GM18520 (cell line): Measurements from ENCODE around the gene MLN.

ENCODE experiments used
- ATAC-seq: cut with Tn5 transposase; IDR thresholded peaks from one replicate; pipeline ENCODE4 v1.9.1; 2021; ENCODE audit not compliant: unreplicated experiment

The MLN gene

DNA sequence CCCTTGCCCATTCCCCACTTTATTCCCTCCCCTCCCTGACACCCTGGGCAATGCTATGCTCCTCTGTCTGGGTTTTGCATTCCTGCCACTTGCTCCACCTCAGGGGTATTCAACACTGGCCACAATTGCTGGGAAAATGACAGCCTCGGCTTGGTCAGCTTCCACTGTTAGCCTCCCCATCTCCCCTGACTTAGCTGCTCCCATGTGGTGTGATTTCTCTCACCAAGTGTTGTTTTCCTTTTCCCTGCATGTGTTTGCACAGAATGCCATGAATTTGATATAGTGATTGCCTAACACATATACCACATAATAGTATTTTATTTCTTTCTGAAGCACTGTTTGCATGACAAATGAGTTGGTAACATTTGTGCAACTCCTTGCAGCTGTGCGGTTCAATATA lies 13.4 kb downstream of the MLN start:
- ATAC-seq, result no peak

- ATAC-seq, result no peak
Measured at GRCh38 chr6:33789550-33789895, 14.3 kb downstream of the MLN start.

DNA sequence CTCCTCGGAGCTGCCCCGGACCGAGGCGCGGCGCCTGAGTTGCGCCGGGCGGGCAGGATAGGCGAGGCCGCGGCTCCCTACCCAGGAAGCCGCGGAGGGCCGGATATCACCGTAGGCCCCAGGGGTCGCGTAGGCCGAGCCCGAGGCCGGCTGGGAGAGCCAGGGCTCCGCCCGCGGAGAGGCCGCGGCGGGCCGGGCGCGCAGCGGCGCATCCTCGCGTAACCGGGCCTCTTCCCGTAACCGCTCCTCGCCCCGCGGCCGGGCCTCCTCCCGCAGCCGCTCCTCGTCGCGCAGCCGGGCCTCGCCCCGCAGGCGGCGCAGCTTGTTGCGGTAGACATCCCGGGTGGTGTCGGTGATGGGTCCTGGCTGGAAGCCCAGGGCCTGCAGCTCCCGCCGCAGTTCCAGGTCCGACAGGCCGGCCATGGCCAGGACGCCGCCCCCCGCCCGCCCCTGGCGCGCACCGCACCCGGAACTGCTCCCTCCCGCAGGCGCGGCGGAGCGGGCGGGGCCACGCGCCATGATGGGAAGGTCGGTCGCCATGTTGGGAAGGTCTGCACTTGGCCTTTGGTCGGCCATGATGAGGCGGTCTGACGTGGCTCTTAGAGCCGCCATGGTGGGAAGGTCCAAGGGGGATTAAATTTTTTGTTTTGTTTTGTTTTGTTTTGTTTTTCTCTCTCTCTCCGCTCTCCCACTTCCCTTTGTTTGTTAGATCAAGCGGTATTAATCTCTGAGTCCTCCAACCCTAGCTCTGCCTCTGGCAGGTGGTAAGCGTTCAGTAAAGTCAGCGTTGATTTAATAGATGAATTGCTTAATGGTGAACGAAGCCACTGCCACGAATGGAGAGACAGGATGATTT lies 14.9 kb downstream of the MLN start, which contains the start of gene LEMD2:
Gene LEMD2, minus strand, starts transcription at position 437 of the 856 bp plus-strand sequence. Its CDS starts 14 bp downstream, at position 423.
- peak; percentile 77 for ATAC-seq

- ATAC-seq, result peak; percentile 21
Measured at GRCh38 chr6:33787954-33788693, 15.7 kb downstream of the MLN start.

- no peak for ATAC-seq
Measured at GRCh38 chr6:33787346-33787953, 16.4 kb downstream of the MLN start.

- no peak for ATAC-seq
Measured at GRCh38 chr6:33786736-33787135, 17.1 kb downstream of the MLN start.

GRCh38 chr6:33785778-33786177 lies 18.0 kb downstream of the MLN start:
- no peak for ATAC-seq

DNA sequence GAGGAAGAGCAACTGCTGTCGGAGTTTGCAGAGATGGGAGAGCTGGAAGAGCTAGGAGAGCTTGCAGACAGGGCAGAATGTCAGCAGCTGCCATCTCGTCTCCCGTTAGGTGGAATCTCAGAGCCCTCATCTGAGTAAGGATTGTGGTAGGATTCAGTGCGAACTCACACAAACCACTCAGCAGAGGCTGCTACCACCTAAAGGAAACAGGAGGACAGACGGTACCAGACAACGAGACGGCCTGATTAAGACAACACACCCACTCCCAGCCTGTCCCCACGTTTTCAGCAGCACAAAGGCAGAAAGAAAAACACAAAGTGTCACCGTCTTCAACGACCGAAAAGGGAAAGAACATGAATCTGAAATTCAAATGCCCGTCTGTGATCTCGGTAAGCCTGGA lies 19.0 kb downstream of the MLN start:
- no peak for ATAC-seq

DNA sequence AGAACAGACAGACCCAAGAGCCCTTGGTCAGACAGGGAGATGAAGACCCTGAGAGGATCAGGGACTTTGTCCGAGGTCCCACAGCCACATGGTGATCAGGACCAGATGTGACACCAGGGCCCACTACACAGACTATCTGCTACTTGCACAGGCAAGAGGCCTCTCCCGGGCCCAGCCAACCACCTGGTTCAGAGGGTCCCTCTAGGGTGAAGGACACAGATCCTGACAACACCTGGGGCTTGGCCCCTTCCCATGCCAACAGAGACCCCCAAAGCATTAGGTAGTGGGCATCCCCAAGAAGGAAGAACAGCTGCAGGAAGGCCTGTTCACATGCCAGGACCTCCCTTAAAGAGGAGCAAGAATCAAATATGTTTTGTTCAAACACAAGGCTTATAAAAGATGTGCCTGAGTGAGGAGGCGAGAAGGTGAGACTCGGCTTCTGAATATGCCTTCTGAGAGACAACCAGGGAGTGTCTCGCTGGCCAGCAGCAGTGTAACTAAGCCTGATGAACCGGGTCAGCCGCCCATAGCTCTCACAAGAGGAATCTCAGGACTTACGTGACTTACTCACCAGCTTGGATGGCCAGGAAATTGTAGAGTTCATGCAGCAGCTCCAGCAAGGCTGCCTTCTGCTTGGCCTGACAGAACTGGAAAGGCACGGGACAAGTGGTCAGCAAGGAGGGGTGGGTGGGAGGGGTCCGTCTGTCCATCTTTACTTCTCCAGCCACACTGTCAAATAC lies 19.9 kb downstream of the MLN start:
- ATAC-seq, result no peak

DNA sequence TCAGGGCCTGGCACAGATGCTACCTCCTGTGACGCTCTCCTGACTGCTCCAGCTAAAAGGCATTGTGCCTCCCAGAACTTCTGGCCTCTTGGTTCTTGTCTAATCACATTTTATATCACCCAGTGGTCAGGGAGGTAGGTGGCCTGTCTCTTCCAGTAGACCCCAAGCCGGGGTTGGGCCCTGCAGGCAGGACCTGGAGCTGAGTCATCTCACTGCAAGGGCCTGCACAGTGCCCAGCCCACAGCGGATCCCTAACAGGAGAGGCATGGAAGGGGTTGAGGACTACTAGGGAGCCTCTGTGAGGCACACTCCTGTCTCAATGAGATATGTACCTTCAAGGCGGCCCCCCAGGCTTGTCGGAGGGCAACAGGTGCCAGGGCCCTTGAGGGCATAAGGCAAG lies 21.2 kb downstream of the MLN start:
- no peak for ATAC-seq

- no peak for ATAC-seq
Measured at GRCh38 chr6:33781131-33781975, 22.4 kb downstream of the MLN start.

DNA sequence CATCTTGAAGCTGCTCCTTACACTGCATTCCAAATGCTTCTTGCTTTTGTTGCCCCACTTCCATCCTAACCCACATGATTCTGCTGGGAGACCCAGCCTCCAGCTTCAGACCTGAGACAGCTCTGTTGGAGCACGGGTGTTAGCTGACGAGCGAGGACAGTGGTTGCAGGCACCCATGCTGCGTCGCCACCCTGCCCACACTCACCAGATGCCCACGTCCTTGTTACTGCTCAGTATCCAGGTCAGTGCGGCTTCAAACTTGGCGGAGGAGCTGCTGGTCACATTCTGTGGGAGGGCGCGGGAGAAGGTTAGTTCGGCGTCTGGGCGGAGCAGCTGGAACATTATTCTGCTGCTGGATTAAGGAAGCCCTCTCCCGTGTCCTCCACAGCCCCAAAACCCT lies 23.9 kb downstream of the MLN start:
- no peak for ATAC-seq

GRCh38 chr6:33779290-33779689 lies 24.5 kb downstream of the MLN start:
- ATAC-seq, result no peak

DNA sequence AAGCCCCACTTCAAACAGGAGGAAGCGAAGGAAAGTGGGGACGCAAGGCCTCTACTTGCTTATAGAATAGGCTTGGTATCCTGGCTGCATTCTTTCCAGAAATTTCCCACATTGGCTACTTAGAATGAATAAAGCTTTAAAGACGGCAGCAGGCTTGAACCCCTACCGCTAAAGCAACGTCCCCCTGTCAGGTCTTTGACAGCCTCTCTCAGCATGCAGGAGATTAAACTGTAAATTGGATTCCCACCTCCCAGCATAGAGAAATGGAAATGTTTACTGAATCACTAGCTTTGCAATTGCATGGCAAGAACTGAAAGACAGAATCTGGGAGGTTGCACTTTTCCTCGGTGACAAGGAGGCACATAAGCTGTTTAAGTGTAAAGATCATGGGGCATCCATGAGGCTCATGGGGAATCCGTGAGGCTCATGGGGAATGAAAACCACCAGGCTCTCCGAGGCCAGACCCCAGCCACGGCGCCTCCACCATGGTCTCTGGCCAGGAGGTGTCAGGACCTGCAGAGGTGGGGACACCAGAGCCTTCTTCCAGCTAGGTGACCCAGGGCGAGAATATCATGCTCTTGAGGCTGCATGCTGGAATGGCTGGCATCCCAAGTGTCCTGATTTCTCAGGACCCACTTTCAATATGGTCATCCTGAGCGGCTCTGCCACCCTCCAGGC lies 25.2 kb downstream of the MLN start:
- ATAC-seq, result no peak

DNA sequence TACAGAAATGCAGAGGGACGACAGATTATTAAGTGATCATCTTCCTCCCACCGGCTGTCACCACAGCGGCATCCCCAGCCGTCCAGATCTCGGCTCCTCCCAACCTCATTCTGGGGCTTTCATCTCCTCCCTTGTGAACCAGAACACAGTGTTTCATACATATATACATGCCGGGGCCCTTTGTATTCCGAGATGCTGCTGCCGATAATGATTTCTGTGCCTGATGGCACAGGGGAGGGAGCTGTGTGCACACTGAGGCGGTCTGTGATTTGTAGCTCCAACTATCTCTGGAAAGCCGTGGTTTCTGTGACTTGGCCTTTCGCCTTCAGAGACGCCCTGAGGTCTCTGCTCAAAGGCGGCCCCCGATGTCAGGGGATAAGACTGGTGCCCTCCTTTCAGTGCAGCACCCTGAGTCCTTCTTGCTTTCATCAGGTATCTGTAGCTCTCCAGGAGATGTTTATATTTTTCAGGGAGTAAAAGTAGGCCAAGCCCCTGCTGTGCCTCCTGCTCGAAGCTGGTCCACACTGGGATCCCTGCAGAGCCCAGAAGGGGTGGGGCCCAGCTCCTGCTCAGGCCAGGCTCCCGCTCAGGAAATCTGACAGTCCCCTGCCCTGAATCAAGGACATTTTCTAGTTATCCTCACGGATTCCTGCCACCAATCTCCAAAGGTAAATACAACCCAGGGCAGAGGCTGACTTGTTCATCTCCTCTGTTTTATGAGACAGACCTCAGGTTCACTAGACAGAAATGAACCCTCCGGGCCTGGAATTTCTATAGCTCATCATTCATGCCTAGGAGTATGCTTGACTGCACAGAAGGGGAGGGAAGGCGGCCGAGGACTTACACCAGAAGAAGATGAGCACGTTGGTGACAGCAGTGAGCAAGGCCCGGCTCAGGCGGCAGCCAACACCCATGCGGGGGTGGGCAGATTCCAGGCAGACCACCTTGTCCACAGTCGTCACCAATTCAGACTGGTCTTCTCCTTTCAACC lies 26.1 kb downstream of the MLN start:
- ATAC-seq, result no peak

- ATAC-seq, result no peak
Measured at GRCh38 chr6:33776764-33777163, 27.0 kb downstream of the MLN start.

DNA sequence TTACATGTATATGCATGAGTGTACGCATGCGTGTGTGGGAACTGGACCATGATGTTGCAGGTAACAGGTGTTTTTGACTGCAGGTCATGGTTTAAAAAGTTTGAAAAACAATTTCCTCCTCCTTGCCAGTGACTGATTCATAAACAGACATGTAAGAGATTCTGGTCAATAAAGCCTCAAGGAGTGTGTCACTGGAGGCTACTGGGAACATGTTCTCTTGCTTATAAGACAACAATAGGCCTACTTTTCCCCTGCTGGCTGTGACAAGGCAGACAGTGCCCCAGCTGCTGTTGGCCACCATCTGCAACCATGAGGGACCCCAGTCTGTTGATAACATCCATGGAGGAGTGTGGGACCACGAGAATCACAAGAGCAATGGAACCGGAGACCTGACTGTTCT lies 27.6 kb downstream of the MLN start:
- ATAC-seq, result no peak

DNA sequence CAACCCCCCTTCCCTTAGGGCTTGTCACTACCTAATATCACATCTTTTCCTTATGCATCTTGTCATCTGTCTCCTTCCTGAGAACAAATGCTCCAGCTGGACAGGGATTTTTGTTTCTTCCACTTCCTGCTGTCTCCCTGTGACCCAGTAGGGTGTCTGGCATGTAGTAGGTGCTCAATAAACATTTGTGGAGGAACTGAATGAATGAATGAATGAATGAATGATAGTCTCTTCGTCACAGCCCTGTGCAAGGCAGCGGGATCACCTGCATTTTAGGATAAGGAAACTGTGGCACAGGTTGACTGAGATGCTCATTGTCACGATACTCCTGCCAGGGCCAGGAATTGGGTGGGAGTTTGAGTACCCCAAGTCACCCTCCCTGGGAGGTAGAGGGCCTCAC lies 29.0 kb downstream of the MLN start:
- ATAC-seq, result no peak
